ENCODE measurements around the gene INSIG1.

Gene INSIG1

DNA sequence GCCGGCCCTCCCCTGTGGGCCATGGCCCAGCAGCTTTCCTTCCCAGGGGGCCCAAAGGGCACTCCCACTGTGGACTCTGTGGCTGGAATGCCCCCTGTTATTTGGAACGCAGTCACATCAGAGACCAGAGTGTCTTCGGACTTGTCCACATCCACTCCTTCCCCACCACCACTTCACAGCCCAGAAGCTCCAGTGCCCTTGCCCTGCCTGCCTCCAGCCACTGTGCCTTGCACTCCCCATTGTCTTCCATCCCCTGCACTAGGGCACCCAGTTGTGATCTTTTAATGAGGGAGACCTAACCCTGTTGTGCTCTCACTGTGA is 19.4 kb downstream of the INSIG1 start:
- ATAC-seq, result no peak
- TF ChIP-seq TOX (CRISPR knock-in tag; IDR thresholded peaks at IDR 0.05; ENCODE audit: borderline replicate concordance), result no peak
- TF ChIP-seq, protein P1, sequence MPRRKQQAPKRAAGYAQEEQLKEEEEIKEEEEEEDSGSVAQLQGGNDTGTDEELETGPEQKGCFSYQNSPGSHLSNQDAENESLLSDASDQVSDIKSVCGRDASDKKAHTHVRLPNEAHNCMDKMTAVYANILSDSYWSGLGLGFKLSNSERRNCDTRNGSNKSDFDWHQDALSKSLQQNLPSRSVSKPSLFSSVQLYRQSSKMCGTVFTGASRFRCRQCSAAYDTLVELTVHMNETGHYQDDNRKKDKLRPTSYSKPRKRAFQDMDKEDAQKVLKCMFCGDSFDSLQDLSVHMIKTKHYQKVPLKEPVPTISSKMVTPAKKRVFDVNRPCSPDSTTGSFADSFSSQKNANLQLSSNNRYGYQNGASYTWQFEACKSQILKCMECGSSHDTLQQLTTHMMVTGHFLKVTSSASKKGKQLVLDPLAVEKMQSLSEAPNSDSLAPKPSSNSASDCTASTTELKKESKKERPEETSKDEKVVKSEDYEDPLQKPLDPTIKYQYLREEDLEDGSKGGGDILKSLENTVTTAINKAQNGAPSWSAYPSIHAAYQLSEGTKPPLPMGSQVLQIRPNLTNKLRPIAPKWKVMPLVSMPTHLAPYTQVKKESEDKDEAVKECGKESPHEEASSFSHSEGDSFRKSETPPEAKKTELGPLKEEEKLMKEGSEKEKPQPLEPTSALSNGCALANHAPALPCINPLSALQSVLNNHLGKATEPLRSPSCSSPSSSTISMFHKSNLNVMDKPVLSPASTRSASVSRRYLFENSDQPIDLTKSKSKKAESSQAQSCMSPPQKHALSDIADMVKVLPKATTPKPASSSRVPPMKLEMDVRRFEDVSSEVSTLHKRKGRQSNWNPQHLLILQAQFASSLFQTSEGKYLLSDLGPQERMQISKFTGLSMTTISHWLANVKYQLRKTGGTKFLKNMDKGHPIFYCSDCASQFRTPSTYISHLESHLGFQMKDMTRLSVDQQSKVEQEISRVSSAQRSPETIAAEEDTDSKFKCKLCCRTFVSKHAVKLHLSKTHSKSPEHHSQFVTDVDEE (CRISPR knock-in tag; IDR thresholded peaks at IDR 0.05), result no peak
- TF ChIP-seq, protein P2, sequence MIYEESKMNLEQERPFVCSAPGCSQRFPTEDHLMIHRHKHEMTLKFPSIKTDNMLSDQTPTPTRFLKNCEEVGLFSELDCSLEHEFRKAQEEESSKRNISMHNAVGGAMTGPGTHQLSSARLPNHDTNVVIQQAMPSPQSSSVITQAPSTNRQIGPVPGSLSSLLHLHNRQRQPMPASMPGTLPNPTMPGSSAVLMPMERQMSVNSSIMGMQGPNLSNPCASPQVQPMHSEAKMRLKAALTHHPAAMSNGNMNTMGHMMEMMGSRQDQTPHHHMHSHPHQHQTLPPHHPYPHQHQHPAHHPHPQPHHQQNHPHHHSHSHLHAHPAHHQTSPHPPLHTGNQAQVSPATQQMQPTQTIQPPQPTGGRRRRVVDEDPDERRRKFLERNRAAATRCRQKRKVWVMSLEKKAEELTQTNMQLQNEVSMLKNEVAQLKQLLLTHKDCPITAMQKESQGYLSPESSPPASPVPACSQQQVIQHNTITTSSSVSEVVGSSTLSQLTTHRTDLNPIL (CRISPR knock-in tag; IDR thresholded peaks at IDR 0.05; ENCODE audit: low read depth), result no peak
- no peak for TF ChIP-seq ZC3H10 (CRISPR knock-in tag; IDR thresholded peaks at IDR 0.05)
- no peak for TF ChIP-seq CSDC2 (CRISPR knock-in tag; IDR thresholded peaks at IDR 0.05)
- no peak for TF ChIP-seq ESRRG (CRISPR knock-in tag; IDR thresholded peaks at IDR 0.05)
- TF ChIP-seq GLIS3 (CRISPR knock-in tag; IDR thresholded peaks at IDR 0.05), result no peak
- no peak for TF ChIP-seq TCF4 (CRISPR knock-in tag; IDR thresholded peaks at IDR 0.05; ENCODE audit: borderline replicate concordance)
- TF ChIP-seq, protein P3, sequence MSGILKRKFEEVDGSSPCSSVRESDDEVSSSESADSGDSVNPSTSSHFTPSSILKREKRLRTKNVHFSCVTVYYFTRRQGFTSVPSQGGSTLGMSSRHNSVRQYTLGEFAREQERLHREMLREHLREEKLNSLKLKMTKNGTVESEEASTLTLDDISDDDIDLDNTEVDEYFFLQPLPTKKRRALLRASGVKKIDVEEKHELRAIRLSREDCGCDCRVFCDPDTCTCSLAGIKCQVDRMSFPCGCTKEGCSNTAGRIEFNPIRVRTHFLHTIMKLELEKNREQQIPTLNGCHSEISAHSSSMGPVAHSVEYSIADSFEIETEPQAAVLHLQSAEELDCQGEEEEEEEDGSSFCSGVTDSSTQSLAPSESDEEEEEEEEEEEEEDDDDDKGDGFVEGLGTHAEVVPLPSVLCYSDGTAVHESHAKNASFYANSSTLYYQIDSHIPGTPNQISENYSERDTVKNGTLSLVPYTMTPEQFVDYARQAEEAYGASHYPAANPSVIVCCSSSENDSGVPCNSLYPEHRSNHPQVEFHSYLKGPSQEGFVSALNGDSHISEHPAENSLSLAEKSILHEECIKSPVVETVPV (CRISPR knock-in tag; IDR thresholded peaks at IDR 0.05), result no peak
- TF ChIP-seq PPARA (CRISPR knock-in tag; IDR thresholded peaks at IDR 0.05; ENCODE audit: borderline replicate concordance), result no peak
- no peak for TF ChIP-seq ISL1 (CRISPR knock-in tag; IDR thresholded peaks at IDR 0.05)
- no peak for TF ChIP-seq BACH2 (CRISPR knock-in tag; IDR thresholded peaks at IDR 0.05; ENCODE audit: borderline replicate concordance)
- TF ChIP-seq ZNF565 (CRISPR knock-in tag; conservative IDR thresholded peaks at IDR 0.05; ENCODE audit: low read depth), result no peak
- TF ChIP-seq, protein P4, sequence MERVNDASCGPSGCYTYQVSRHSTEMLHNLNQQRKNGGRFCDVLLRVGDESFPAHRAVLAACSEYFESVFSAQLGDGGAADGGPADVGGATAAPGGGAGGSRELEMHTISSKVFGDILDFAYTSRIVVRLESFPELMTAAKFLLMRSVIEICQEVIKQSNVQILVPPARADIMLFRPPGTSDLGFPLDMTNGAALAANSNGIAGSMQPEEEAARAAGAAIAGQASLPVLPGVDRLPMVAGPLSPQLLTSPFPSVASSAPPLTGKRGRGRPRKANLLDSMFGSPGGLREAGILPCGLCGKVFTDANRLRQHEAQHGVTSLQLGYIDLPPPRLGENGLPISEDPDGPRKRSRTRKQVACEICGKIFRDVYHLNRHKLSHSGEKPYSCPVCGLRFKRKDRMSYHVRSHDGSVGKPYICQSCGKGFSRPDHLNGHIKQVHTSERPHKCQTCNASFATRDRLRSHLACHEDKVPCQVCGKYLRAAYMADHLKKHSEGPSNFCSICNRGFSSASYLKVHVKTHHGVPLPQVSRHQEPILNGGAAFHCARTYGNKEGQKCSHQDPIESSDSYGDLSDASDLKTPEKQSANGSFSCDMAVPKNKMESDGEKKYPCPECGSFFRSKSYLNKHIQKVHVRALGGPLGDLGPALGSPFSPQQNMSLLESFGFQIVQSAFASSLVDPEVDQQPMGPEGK (CRISPR knock-in tag; IDR thresholded peaks at IDR 0.05; ENCODE audit: borderline replicate concordance), result no peak
- TF ChIP-seq, protein P5, sequence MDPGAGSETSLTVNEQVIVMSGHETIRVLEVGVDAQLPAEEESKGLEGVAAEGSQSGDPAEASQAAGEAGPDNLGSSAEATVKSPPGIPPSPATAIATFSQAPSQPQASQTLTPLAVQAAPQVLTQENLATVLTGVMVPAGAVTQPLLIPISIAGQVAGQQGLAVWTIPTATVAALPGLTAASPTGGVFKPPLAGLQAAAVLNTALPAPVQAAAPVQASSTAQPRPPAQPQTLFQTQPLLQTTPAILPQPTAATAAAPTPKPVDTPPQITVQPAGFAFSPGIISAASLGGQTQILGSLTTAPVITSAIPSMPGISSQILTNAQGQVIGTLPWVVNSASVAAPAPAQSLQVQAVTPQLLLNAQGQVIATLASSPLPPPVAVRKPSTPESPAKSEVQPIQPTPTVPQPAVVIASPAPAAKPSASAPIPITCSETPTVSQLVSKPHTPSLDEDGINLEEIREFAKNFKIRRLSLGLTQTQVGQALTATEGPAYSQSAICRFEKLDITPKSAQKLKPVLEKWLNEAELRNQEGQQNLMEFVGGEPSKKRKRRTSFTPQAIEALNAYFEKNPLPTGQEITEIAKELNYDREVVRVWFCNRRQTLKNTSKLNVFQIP (CRISPR knock-in tag; IDR thresholded peaks at IDR 0.05; ENCODE audit: borderline replicate concordance, low read depth), result no peak
- no peak for TF ChIP-seq ARNTL (CRISPR knock-in tag; IDR thresholded peaks at IDR 0.05; ENCODE audit: borderline replicate concordance, low read depth)
- no peak for TF ChIP-seq OSR1 (CRISPR knock-in tag; IDR thresholded peaks at IDR 0.05)
- TF ChIP-seq ZFP3 (CRISPR knock-in tag; IDR thresholded peaks at IDR 0.05), result no peak

DNA sequence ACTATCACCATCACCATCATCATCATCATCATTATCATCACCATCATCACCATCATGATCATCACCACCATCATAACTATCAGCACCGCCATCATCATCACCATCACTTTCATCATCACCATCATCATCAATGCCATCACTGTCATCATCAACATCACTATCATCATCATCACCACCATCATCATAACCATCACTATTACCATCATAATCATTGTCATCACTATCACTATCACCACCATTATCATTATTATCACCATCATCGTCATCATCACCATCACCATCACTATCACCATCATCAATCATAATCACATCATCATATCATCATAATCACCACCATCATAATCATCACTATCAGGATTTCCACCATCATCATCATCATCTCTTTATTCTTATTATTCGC is 20.6 kb downstream of the INSIG1 start:
- TF ChIP-seq ZNF565 (CRISPR knock-in tag; conservative IDR thresholded peaks at IDR 0.05; ENCODE audit: low read depth), result no peak
- TF ChIP-seq ZNF70 (CRISPR knock-in tag; IDR thresholded peaks at IDR 0.05), result no peak
- no peak for TF ChIP-seq ESRRG (CRISPR knock-in tag; IDR thresholded peaks at IDR 0.05)
- TF ChIP-seq OSR1 (CRISPR knock-in tag; IDR thresholded peaks at IDR 0.05), result no peak
- TF ChIP-seq BACH2 (CRISPR knock-in tag; IDR thresholded peaks at IDR 0.05; ENCODE audit: borderline replicate concordance), result no peak
- no peak for TF ChIP-seq ISL1 (CRISPR knock-in tag; IDR thresholded peaks at IDR 0.05)
- TF ChIP-seq GLIS3 (CRISPR knock-in tag; IDR thresholded peaks at IDR 0.05), result no peak
- TF ChIP-seq, protein P1 (CRISPR knock-in tag; IDR thresholded peaks at IDR 0.05), result no peak
- TF ChIP-seq TOX (CRISPR knock-in tag; IDR thresholded peaks at IDR 0.05; ENCODE audit: borderline replicate concordance), result no peak
- no peak for TF ChIP-seq ZFP30 (CRISPR knock-in tag; IDR thresholded peaks at IDR 0.05)
- TF ChIP-seq, protein P5 (CRISPR knock-in tag; IDR thresholded peaks at IDR 0.05; ENCODE audit: borderline replicate concordance, low read depth), result no peak

More for the DNA sequence above, 20.6 kb downstream of the INSIG1 start:
- ATAC-seq, result no peak

All from SK-N-SH treated with all-trans-retinoic acid at 6 μM for 48 hours (cell line).